ENCODE measurements around the gene ACVR1B.
A peak's percentile ranks its signal among the peaks of the same experiment; 100 is the strongest.

ACVR1B gene

GRCh38 chr12:52023976-52024688, 72.6 kb downstream of the ACVR1B start:
- no peak overlapping the region for H3K9ac ChIP-seq (ENCODE audit: low read depth, low read length)
- H3K4me1 ChIP-seq (ENCODE audit: insufficient read depth, low read length): no peaks in the 10 kb centered on the region
- no peaks in the 10 kb centered on the region for H3K36me3 ChIP-seq (ENCODE audit: insufficient read depth, low read depth, low read length)
- H3K9me3 ChIP-seq (ENCODE audit: insufficient read depth, low read depth, low read length): no peaks in the 10 kb centered on the region
- no peak overlapping the region for H3K27ac ChIP-seq (ENCODE audit: low read length)
- H3K4me3 ChIP-seq (ENCODE audit: low read length): peak overlapping the region; percentile 57
- peaks cover 51% of the 10 kb centered on the region for H3K27me3 ChIP-seq (ENCODE audit: insufficient read depth, low read length)

- Histone ChIP-seq H3K9me3 (ENCODE audit: insufficient read depth, low read depth, low read length) (no peaks in the 10 kb centered on the region), H3K4me3 (ENCODE audit: low read length) (no peak overlapping the region), H3K36me3 (ENCODE audit: insufficient read depth, low read depth, low read length) (no peaks in the 10 kb centered on the region), H3K27ac (ENCODE audit: low read length) (no peak overlapping the region), H3K9ac (ENCODE audit: low read depth, low read length) (no peak overlapping the region), H3K27me3 (ENCODE audit: insufficient read depth, low read length) (peaks cover 49% of the 10 kb centered on the region), H3K4me1 (ENCODE audit: insufficient read depth, low read length) (peaks cover 5% of the 10 kb centered on the region)
Observed at GRCh38 chr12:52024845-52025230, 73.3 kb downstream of the ACVR1B start.

GRCh38 chr12:52026263-52026662, 74.8 kb downstream of the ACVR1B start:
- peaks cover 37% of the 10 kb centered on the region for H3K27me3 ChIP-seq (ENCODE audit: insufficient read depth, low read length)
- peaks cover 7% of the 10 kb centered on the region for H3K4me1 ChIP-seq (ENCODE audit: insufficient read depth, low read length)
- H3K4me3 ChIP-seq (ENCODE audit: low read length): no peak overlapping the region
- no peak overlapping the region for H3K9ac ChIP-seq (ENCODE audit: low read depth, low read length)
- no peak overlapping the region for H3K27ac ChIP-seq (ENCODE audit: low read length)
- H3K9me3 ChIP-seq (ENCODE audit: insufficient read depth, low read depth, low read length): no peaks in the 10 kb centered on the region
- no peaks in the 10 kb centered on the region for H3K36me3 ChIP-seq (ENCODE audit: insufficient read depth, low read depth, low read length)

GRCh38 chr12:52027085-52027843, 75.8 kb downstream of the ACVR1B start:
- Histone ChIP-seq H3K9me3 (ENCODE audit: insufficient read depth, low read depth, low read length) (no peaks in the 10 kb centered on the region), H3K4me1 (ENCODE audit: insufficient read depth, low read length) (peaks cover 9% of the 10 kb centered on the region), H3K4me3 (ENCODE audit: low read length) (no peak overlapping the region)

DNA sequence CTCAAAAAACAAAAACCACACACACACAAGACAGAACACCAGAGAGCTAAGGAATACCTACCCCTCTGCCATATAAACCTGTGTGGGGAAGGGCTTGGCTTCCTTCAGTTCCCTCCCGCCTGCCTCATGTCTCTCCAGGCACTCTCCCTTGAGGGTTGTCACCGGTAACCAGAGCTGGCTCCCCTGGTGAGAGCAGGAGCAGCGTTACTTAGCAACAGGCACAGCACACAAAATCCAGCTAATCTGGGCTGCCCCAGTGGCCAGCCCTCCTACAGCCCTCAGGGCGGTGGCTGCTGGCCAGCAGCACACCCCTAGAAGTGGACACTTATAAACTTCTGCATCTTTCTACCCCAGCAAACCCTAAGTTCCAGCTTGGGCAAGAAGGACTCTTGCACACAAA, 78.2 kb downstream of the ACVR1B start:
- no peak overlapping the region for H3K27ac ChIP-seq (ENCODE audit: low read length)
- H3K27me3 ChIP-seq (ENCODE audit: insufficient read depth, low read length): peaks cover 22% of the 10 kb centered on the region
- no peak overlapping the region for H3K4me3 ChIP-seq (ENCODE audit: low read length)
- no peaks in the 10 kb centered on the region for H3K36me3 ChIP-seq (ENCODE audit: insufficient read depth, low read depth, low read length)
- H3K4me1 ChIP-seq (ENCODE audit: insufficient read depth, low read length): peaks cover 17% of the 10 kb centered on the region
- no peaks in the 10 kb centered on the region for H3K9me3 ChIP-seq (ENCODE audit: insufficient read depth, low read depth, low read length)
- peak overlapping the region; percentile 34; the same call in 1 of the 2 replicates for H3K9ac ChIP-seq (ENCODE audit: low read depth, low read length)

More at GRCh38 chr12:52027085-52027843, 75.8 kb downstream of the ACVR1B start:
- no peak overlapping the region for H3K27ac ChIP-seq (ENCODE audit: low read length)
- no peak overlapping the region for H3K9ac ChIP-seq (ENCODE audit: low read depth, low read length)
- H3K27me3 ChIP-seq (ENCODE audit: insufficient read depth, low read length): peaks cover 30% of the 10 kb centered on the region
- no peaks in the 10 kb centered on the region for H3K36me3 ChIP-seq (ENCODE audit: insufficient read depth, low read depth, low read length)

DNA sequence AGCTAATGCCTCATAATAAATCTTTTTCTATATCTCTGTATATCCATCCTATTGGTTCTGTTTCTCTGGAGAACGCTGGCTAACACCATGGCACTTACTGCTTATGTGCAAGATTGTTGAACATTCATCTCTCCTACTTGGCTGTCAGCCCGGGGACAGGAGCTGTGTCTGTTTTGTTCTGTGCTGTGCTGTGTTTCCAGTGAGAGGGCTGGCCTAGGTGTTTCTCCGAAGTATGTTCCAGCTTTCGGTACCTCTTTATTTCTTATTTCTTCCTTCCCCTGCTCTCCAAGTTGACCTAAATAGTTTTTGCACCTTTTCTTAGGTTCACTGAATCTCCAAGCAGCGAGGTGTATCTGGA, 80.9 kb downstream of the ACVR1B start:
- peaks cover 41% of the 10 kb centered on the region for H3K27me3 ChIP-seq (ENCODE audit: insufficient read depth, low read length)
- peak overlapping the region; percentile 52; the same call in 1 of the 2 replicates for H3K9ac ChIP-seq (ENCODE audit: low read depth, low read length)
- H3K36me3 ChIP-seq (ENCODE audit: insufficient read depth, low read depth, low read length): no peaks in the 10 kb centered on the region
- H3K4me3 ChIP-seq (ENCODE audit: low read length): peak overlapping the region; percentile 65
- H3K4me1 ChIP-seq (ENCODE audit: insufficient read depth, low read length): peaks cover 20% of the 10 kb centered on the region
- no peaks in the 10 kb centered on the region for H3K9me3 ChIP-seq (ENCODE audit: insufficient read depth, low read depth, low read length)
- no peak overlapping the region for H3K27ac ChIP-seq (ENCODE audit: low read length)

DNA sequence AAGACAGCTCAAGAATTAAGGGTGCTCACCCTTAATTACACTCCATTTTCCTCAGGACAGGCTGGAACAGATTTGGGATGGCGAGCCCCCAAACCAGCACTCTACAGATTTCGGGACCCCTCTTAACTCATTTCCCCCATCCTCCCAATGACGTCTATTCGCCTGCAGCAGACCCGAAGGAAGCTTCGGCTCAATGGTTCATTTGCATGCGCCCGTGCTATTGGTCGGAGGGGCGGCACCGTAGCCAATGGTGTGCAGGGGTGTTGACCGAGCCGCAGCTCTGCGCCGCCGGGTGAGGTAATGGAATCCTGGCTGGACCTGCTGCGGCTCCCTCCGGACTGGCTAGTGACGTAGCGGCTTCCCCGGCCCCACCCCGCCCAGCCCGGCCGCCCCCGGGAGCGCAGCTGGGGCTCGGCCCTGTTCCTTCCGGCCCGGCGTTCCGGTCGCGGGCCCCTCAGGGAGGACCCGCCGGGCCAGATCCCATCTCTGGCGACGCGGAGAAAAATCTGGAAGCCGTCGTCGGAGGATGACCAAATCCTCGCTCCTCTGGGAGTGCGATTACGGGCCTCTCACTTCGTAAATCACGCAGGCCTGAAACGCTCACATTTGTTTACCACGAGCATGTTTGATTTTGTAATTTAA, 81.4 kb downstream of the ACVR1B start:
- H3K27ac ChIP-seq (ENCODE audit: low read length): no peak overlapping the region
- peaks cover 20% of the 10 kb centered on the region for H3K4me1 ChIP-seq (ENCODE audit: insufficient read depth, low read length)
- no peaks in the 10 kb centered on the region for H3K9me3 ChIP-seq (ENCODE audit: insufficient read depth, low read depth, low read length)
- H3K9ac ChIP-seq (ENCODE audit: low read depth, low read length): peak overlapping the region; percentile 81; the same call in 1 of the 2 replicates
- H3K36me3 ChIP-seq (ENCODE audit: insufficient read depth, low read depth, low read length): no peaks in the 10 kb centered on the region
- H3K27me3 ChIP-seq (ENCODE audit: insufficient read depth, low read length): peaks cover 46% of the 10 kb centered on the region
- H3K4me3 ChIP-seq (ENCODE audit: low read length): peak overlapping the region; percentile 66

DNA sequence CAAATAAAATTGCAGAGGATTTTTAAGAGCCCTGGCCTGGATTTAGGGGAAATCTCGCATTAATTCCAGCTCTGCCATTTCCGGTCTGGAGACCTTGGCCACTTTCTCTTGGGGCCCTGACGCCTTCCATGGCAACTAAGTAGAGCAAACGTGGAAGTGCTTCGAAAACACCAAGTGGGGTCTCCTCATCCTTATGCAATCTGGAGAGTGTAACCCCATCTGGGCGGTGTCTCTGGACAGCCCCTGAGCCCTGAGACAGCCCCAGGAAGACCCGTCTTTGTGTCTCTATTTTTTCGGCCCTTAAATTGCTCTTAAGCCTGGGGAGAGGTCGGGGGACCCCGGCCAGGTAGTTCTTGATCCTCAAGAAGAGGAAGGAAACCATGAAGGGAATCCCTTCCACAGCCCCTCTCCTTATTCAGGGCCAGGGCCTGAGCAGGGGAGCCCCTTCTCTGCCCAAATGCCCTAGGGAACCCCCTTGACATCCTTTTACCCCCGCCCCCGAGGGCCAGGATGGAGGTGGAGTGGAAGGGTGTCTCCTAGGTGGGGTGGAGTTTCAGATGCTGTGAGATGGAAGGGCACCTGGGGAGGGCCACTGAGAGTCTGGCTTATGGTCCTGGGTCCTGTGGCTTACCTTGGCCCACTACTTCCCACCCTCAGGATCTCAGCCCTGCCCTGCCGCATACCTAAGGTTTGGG, 82.1 kb downstream of the ACVR1B start:
- H3K9ac ChIP-seq (ENCODE audit: low read depth, low read length): peak overlapping the region; percentile 81; the same call in 1 of the 2 replicates
- H3K27me3 ChIP-seq (ENCODE audit: insufficient read depth, low read length): peaks cover 53% of the 10 kb centered on the region
- no peak overlapping the region for H3K27ac ChIP-seq (ENCODE audit: low read length)
- H3K9me3 ChIP-seq (ENCODE audit: insufficient read depth, low read depth, low read length): no peaks in the 10 kb centered on the region
- peak overlapping the region; percentile 66 for H3K4me3 ChIP-seq (ENCODE audit: low read length)
- peaks cover 20% of the 10 kb centered on the region for H3K4me1 ChIP-seq (ENCODE audit: insufficient read depth, low read length)
- H3K36me3 ChIP-seq (ENCODE audit: insufficient read depth, low read depth, low read length): no peaks in the 10 kb centered on the region

GRCh38 chr12:52035190-52035589, 83.7 kb downstream of the ACVR1B start:
- Histone ChIP-seq H3K27me3 (ENCODE audit: insufficient read depth, low read length) (peaks cover 55% of the 10 kb centered on the region), H3K27ac (ENCODE audit: low read length) (no peak overlapping the region), H3K4me1 (ENCODE audit: insufficient read depth, low read length) (peaks cover 13% of the 10 kb centered on the region; the same call in 1 of the 2 replicates), H3K9me3 (ENCODE audit: insufficient read depth, low read depth, low read length) (no peaks in the 10 kb centered on the region), H3K9ac (ENCODE audit: low read depth, low read length) (no peak overlapping the region), H3K4me3 (ENCODE audit: low read length) (no peak overlapping the region), H3K36me3 (ENCODE audit: insufficient read depth, low read depth, low read length) (no peaks in the 10 kb centered on the region)

GRCh38 chr12:52035926-52036325, 84.4 kb downstream of the ACVR1B start:
- no peak overlapping the region for H3K27ac ChIP-seq (ENCODE audit: low read length)
- H3K9ac ChIP-seq (ENCODE audit: low read depth, low read length): no peak overlapping the region
- no peaks in the 10 kb centered on the region for H3K36me3 ChIP-seq (ENCODE audit: insufficient read depth, low read depth, low read length)
- peaks cover 13% of the 10 kb centered on the region; the same call in 1 of the 2 replicates for H3K4me1 ChIP-seq (ENCODE audit: insufficient read depth, low read length)
- no peaks in the 10 kb centered on the region for H3K9me3 ChIP-seq (ENCODE audit: insufficient read depth, low read depth, low read length)
- no peak overlapping the region for H3K4me3 ChIP-seq (ENCODE audit: low read length)
- H3K27me3 ChIP-seq (ENCODE audit: insufficient read depth, low read length): peaks cover 55% of the 10 kb centered on the region

GRCh38 chr12:52036587-52037171, 85.2 kb downstream of the ACVR1B start:
- Histone ChIP-seq H3K9ac (ENCODE audit: low read depth, low read length) (peak overlapping the region; percentile 66; the same call in 1 of the 2 replicates), H3K27ac (ENCODE audit: low read length) (no peak overlapping the region), H3K27me3 (ENCODE audit: insufficient read depth, low read length) (peaks cover 55% of the 10 kb centered on the region), H3K4me1 (ENCODE audit: insufficient read depth, low read length) (peaks cover 13% of the 10 kb centered on the region; the same call in 1 of the 2 replicates), H3K36me3 (ENCODE audit: insufficient read depth, low read depth, low read length) (no peaks in the 10 kb centered on the region), H3K4me3 (ENCODE audit: low read length) (peak overlapping the region; percentile 65), H3K9me3 (ENCODE audit: insufficient read depth, low read depth, low read length) (no peaks in the 10 kb centered on the region)

Measured in iPS-20b (cell line).